Ovary (tissue), 3 donors: Measurements from ENCODE around the gene STX1A.

Source experiments
- EP300 ChIP-seq: sonication (generic); formaldehyde crosslinking; IDR thresholded peaks from one replicate; pipeline ENCODE4 v1.6.1; 2017; ENCODE audit warnings: antibody characterized with exemption
- POLR2A ChIP-seq: fragments of 450-650 bp; IDR thresholded peaks from one replicate; pipeline ENCODE4 v1.6.1; 2017; ENCODE audit warnings: antibody characterized with exemption, mild to moderate bottlenecking, moderate library complexity
- TF ChIP-seq, protein P1 (sequence below), 3 donors: fragments of 450-650 bp in 2 of 3; fragments of 200-600 bp in 1 of 3; IDR thresholded peaks; one replicate each; pipeline versions ENCODE4 v1.5.1 to v1.8.0; 2016 to 2022; ENCODE audit warnings: antibody characterized with exemption in 3 of 3, mild to moderate bottlenecking in 1 of 3
- donor health status: DM: no; HTN: no; CAD: no.

DNA sequence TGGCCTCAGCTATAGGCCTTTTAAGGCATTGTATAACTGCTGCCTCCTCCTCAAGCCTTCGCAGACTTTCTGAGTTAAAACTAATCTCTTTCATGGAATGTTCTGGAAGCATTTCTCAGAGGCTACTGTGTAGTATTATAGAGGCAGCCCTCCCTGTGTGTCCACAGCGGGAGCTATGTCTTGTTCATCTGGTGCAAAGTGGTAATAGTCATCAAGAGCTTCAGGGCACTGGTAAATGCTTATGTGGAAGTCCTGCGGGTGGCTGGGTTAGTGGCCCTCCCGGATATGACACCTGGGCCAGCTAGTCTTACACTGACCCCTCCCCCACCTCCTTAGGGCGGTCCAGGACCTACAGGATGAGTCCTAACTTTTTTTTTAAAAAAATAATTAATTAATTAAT, 21.3 kb upstream of the STX1A start:
- TF ChIP-seq, protein P1, sequence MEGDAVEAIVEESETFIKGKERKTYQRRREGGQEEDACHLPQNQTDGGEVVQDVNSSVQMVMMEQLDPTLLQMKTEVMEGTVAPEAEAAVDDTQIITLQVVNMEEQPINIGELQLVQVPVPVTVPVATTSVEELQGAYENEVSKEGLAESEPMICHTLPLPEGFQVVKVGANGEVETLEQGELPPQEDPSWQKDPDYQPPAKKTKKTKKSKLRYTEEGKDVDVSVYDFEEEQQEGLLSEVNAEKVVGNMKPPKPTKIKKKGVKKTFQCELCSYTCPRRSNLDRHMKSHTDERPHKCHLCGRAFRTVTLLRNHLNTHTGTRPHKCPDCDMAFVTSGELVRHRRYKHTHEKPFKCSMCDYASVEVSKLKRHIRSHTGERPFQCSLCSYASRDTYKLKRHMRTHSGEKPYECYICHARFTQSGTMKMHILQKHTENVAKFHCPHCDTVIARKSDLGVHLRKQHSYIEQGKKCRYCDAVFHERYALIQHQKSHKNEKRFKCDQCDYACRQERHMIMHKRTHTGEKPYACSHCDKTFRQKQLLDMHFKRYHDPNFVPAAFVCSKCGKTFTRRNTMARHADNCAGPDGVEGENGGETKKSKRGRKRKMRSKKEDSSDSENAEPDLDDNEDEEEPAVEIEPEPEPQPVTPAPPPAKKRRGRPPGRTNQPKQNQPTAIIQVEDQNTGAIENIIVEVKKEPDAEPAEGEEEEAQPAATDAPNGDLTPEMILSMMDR (IDR thresholded peaks at IDR 0.05) = no peak
- no peak for TF ChIP-seq POLR2A
- TF ChIP-seq EP300 = no peak
